SIG-M5 treated with dmso at 0.1 percent for 504 hours (cell line): ENCODE data around the gene NEK1.

Source experiments
- DNase-seq: peaks from one replicate; lab custom pipeline; 2025; ENCODE audit not compliant: unreplicated experiment; lab: John Stamatoyannopoulos, UW

NEK1 gene

GRCh38 chr4:169611991-169612870 lies at the start of gene NEK1:
TSS of gene NEK1 (minus strand) at chr4:169612583. CDS start at chr4:169602630, 9,953 bp downstream.
- DNase-seq, result peak; percentile 87

GRCh38 chr4:169661761-169662160 lies 49.4 kb upstream of the NEK1 start:
- DNase-seq, result no peak

- DNase-seq, result no peak
Observed at GRCh38 chr4:169660929-169661328, 48.5 kb upstream of the NEK1 start.

- DNase-seq, result peak; percentile 92
Observed at GRCh38 chr4:169659716-169660670, 47.6 kb upstream of the NEK1 start.

GRCh38 chr4:169658975-169659715 lies 46.8 kb upstream of the NEK1 start:
- no peak for DNase-seq

- DNase-seq, result no peak
Observed at GRCh38 chr4:169658196-169658595, 45.8 kb upstream of the NEK1 start.

GRCh38 chr4:169657470-169658107 lies 45.2 kb upstream of the NEK1 start:
- DNase-seq, result no peak

- no peak for DNase-seq
Observed at GRCh38 chr4:169655401-169655800, 43.0 kb upstream of the NEK1 start.

- no peak for DNase-seq
Observed at GRCh38 chr4:169652535-169652934, 40.2 kb upstream of the NEK1 start.

GRCh38 chr4:169650227-169650936 lies 38.0 kb upstream of the NEK1 start:
- no peak for DNase-seq

GRCh38 chr4:169649545-169650226 lies 37.3 kb upstream of the NEK1 start:
- DNase-seq, result no peak

GRCh38 chr4:169645627-169646026 lies 33.2 kb upstream of the NEK1 start:
- DNase-seq, result no peak

- DNase-seq, result no peak
Observed at GRCh38 chr4:169644802-169645201, 32.4 kb upstream of the NEK1 start.

- no peak for DNase-seq
Observed at GRCh38 chr4:169640261-169640870, 28.0 kb upstream of the NEK1 start.

- peak; percentile 60 for DNase-seq
Observed at GRCh38 chr4:169634975-169635374, 22.6 kb upstream of the NEK1 start.

GRCh38 chr4:169632896-169633295 lies 20.5 kb upstream of the NEK1 start:
- no peak for DNase-seq

GRCh38 chr4:169630069-169630468 lies 17.7 kb upstream of the NEK1 start:
- DNase-seq, result no peak

GRCh38 chr4:169628579-169628978 lies 16.2 kb upstream of the NEK1 start:
- DNase-seq, result no peak

- DNase-seq, result no peak
Observed at GRCh38 chr4:169627307-169627706, 14.9 kb upstream of the NEK1 start.
